ENCODE results near the gene CISD1. TPM values are rescaled to one million over a fixed set of nuclear protein-coding genes. Genes with fewer than 3 reads are reported as not detected.

The CISD1 gene
- total RNA-seq, 1 donor from 2014 or later, result 18.0 TPM

- H3K36me3 ChIP-seq, result no peaks in the 10 kb centered on the region
- no peaks in the 10 kb centered on the region for H3K4me1 ChIP-seq
- intact Hi-C loops (cut with DNase I), result no loop called here
- no peak for DNase-seq (ENCODE audit: low spot score in 2 of 2)
- H3K9me3 ChIP-seq, result no peaks in the 10 kb centered on the region
- H3K27me3 ChIP-seq, result no peaks in the 10 kb centered on the region
- no peak for TF ChIP-seq CTCF (IDR thresholded peaks at IDR 0.05)
- no peak overlapping the region for H3K27ac ChIP-seq
- no peak overlapping the region for H3K4me3 ChIP-seq
Observed at GRCh38 chr10:58307676-58308075, 38.7 kb downstream of the CISD1 start.

DNA sequence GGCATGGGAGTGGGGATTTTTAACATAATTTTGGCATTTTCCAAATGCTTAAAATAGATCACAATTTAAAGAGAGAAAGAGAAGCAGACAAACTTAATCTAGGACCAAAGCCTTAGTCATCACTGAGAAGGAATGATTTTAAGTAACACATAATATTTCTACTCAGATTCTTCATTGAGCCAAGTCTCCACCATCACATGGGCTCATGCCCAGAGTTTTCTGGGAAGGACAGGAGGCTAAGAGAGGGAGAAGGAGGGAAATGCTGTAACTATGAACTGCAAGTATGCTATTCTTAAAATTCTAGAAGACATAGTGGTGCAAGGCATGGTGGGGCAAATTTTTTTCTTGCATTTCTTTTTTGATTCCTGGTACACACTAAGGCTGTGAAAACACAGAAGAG, 42.1 kb downstream of the CISD1 start:
- TF ChIP-seq CTCF (IDR thresholded peaks at IDR 0.05), result no peak
- Histone ChIP-seq H3K27me3 (no peaks in the 10 kb centered on the region), H3K36me3 (no peaks in the 10 kb centered on the region), H3K4me1 (no peaks in the 10 kb centered on the region), H3K9me3 (no peaks in the 10 kb centered on the region), H3K27ac (no peak overlapping the region), H3K4me3 (no peak overlapping the region)
- intact Hi-C loops (cut with DNase I), result no loop called here
- no peak for DNase-seq (ENCODE audit: low spot score in 2 of 2)

GRCh38 chr10:58316874-58317273, 47.9 kb downstream of the CISD1 start:
- DNase-seq (ENCODE audit: low spot score in 2 of 2), result no peak
- H3K4me1 ChIP-seq, result no peaks in the 10 kb centered on the region
- H3K9me3 ChIP-seq, result no peaks in the 10 kb centered on the region
- no peak overlapping the region for H3K4me3 ChIP-seq
- intact Hi-C loops (cut with DNase I), result no loop called here
- H3K36me3 ChIP-seq, result no peaks in the 10 kb centered on the region
- no peak overlapping the region for H3K27ac ChIP-seq
- H3K27me3 ChIP-seq, result no peaks in the 10 kb centered on the region
- no peak for TF ChIP-seq CTCF (IDR thresholded peaks at IDR 0.05)

GRCh38 chr10:58318346-58318745, 49.4 kb downstream of the CISD1 start:
- no peaks in the 10 kb centered on the region for H3K36me3 ChIP-seq
- no peak overlapping the region for H3K4me3 ChIP-seq
- no peak for DNase-seq (ENCODE audit: low spot score in 2 of 2)
- intact Hi-C loops (cut with DNase I), result no loop called here
- no peak overlapping the region for H3K27ac ChIP-seq
- no peak for TF ChIP-seq CTCF (IDR thresholded peaks at IDR 0.05)
- no peaks in the 10 kb centered on the region for H3K4me1 ChIP-seq
- H3K27me3 ChIP-seq, result no peaks in the 10 kb centered on the region
- H3K9me3 ChIP-seq, result no peaks in the 10 kb centered on the region

- Histone ChIP-seq H3K4me3 (no peak overlapping the region), H3K36me3 (no peaks in the 10 kb centered on the region), H3K4me1 (no peaks in the 10 kb centered on the region), H3K27ac (no peak overlapping the region), H3K9me3 (no peaks in the 10 kb centered on the region), H3K27me3 (no peaks in the 10 kb centered on the region)
- intact Hi-C loops (cut with DNase I), result no loop called here
- no peak for DNase-seq (ENCODE audit: low spot score in 2 of 2)
- TF ChIP-seq CTCF (IDR thresholded peaks at IDR 0.05), result no peak
Observed at GRCh38 chr10:58319599-58319998, 50.6 kb downstream of the CISD1 start.

GRCh38 chr10:58320351-58321049, 51.5 kb downstream of the CISD1 start:
- no peak for DNase-seq (ENCODE audit: low spot score in 2 of 2)
- H3K4me3 ChIP-seq, result no peak overlapping the region
- TF ChIP-seq CTCF (IDR thresholded peaks at IDR 0.05), result no peak
- intact Hi-C loops (cut with DNase I), result no loop called here
- H3K27me3 ChIP-seq, result no peaks in the 10 kb centered on the region
- H3K9me3 ChIP-seq, result no peaks in the 10 kb centered on the region
- H3K27ac ChIP-seq, result no peak overlapping the region
- H3K36me3 ChIP-seq, result no peaks in the 10 kb centered on the region
- no peaks in the 10 kb centered on the region for H3K4me1 ChIP-seq

All from ascending aorta (tissue), 2 donors.